Embryonic facial prominence (tissue), 1 donor: ENCODE measurements around the gene SEMA3B.
"Not testable (repeated sequence)": the region's sequence is repeated elsewhere in the genome, so short reads cannot be mapped to it uniquely, and the experiment has no call there.

Source experiments
- DNase-seq: peaks from one replicate; pipeline ENCODE4 v3.0.0-alpha.2; 2016; ENCODE audit errors: extremely low spot score

Gene SEMA3B

GRCh38 chr3:50237754-50238548 is 31.0 kb upstream of the SEMA3B start:
- no peak for DNase-seq

- DNase-seq: no peak
These were observed 30.4 kb upstream of the SEMA3B start for GRCh38 chr3:50238549-50239026.

- DNase-seq: no peak
These were observed 29.3 kb upstream of the SEMA3B start for GRCh38 chr3:50239649-50240048.

- no peak for DNase-seq
These were observed 27.8 kb upstream of the SEMA3B start for GRCh38 chr3:50241163-50241562.

GRCh38 chr3:50241713-50242380 is 27.1 kb upstream of the SEMA3B start:
- DNase-seq: no peak

GRCh38 chr3:50242381-50242770 is 26.6 kb upstream of the SEMA3B start:
- DNase-seq: no peak

GRCh38 chr3:50242851-50243542 is 25.9 kb upstream of the SEMA3B start:
- DNase-seq: no peak

- DNase-seq: no peak
These were observed 25.4 kb upstream of the SEMA3B start for GRCh38 chr3:50243543-50243895.

- DNase-seq: not testable (repeated sequence)
These were observed 24.1 kb upstream of the SEMA3B start for GRCh38 chr3:50244813-50245212.

- DNase-seq: no peak
These were observed 23.6 kb upstream of the SEMA3B start for GRCh38 chr3:50245251-50245745.

GRCh38 chr3:50245831-50246516 is 23.0 kb upstream of the SEMA3B start:
- peak; percentile 85 for DNase-seq

GRCh38 chr3:50246517-50246954 is 22.4 kb upstream of the SEMA3B start:
- peak; percentile 64 for DNase-seq

- DNase-seq: no peak
These were observed 20.6 kb upstream of the SEMA3B start for GRCh38 chr3:50248387-50248786.

GRCh38 chr3:50249457-50249856 is 19.5 kb upstream of the SEMA3B start:
- no peak for DNase-seq

GRCh38 chr3:50250514-50250913 is 18.4 kb upstream of the SEMA3B start:
- no peak for DNase-seq

GRCh38 chr3:50251220-50251619 is 17.7 kb upstream of the SEMA3B start:
- no peak for DNase-seq

GRCh38 chr3:50254577-50255250 is 14.2 kb upstream of the SEMA3B start:
- no peak for DNase-seq

- DNase-seq: no peak
These were observed 13.7 kb upstream of the SEMA3B start for GRCh38 chr3:50255251-50255615.

- no peak for DNase-seq
These were observed 11.7 kb upstream of the SEMA3B start for GRCh38 chr3:50256978-50257890.

GRCh38 chr3:50258029-50258680 is 10.8 kb upstream of the SEMA3B start:
- DNase-seq: no peak
